Caki2 (cell line): ENCODE results near the gene FOXC2. TPM values are rescaled to one million over a fixed set of nuclear protein-coding genes. Genes with fewer than 3 reads are reported as not detected.

Experiments
- DNase-seq: peaks from one replicate; pipeline ENCODE4 v3.0.0-alpha.2; 2015; ENCODE audit warnings: low read depth
- in situ Hi-C: cut with HindIII; loops from 2 replicates; pipeline ENCODE4 v1.10.0; 2016; ENCODE audit warnings: low sequenced_read_pairs, low pct_unique_long_range_greater_than_20kb, mixed read lengths
- total RNA-seq: library from RNA; depleted of rRNA; stranded (reverse); fragments of >200 nt; shearing (Covaris generic); gene quantifications from 2 replicates; pipeline ENCODE4 v1.2.3, GENCODE V29; 2014; ENCODE audit warnings: low replicate concordance; rRNA removed

Gene FOXC2
- total RNA-seq = 1.3 and 6.0 TPM in 2 replicates

- in situ Hi-C loops = no loop called here
- DNase-seq = peak; percentile 85
Observed at GRCh38 chr16:86566601-86566965, at the start of gene FOXC2. Gene FOXC2, plus strand, starts transcription at chr16:86566829. Its CDS starts 507 bp downstream, at chr16:86567336.

- DNase-seq = no peak
Observed at GRCh38 chr16:86517033-86517432, 49.6 kb upstream of the FOXC2 start.

GRCh38 chr16:86517652-86518258, 48.9 kb upstream of the FOXC2 start:
- peak; percentile 43 for DNase-seq
- in situ Hi-C loops = loop anchor here (25.0 kb wide), 1 partner anchor 430 kb away; no protein-coding TSS in a partner anchor

More at GRCh38 chr16:86517033-86517432, 49.6 kb upstream of the FOXC2 start:
- in situ Hi-C loops = loop anchor here (25.0 kb wide), 1 partner anchor 430 kb away; no protein-coding TSS in a partner anchor

- in situ Hi-C loops = loop anchor here (25.0 kb wide), 1 partner anchor 432 kb away; no protein-coding TSS in a partner anchor
- DNase-seq = no peak
Observed at GRCh38 chr16:86519007-86519648, 47.5 kb upstream of the FOXC2 start.

GRCh38 chr16:86519649-86520316, 46.8 kb upstream of the FOXC2 start:
- in situ Hi-C loops = loop anchor here (25.0 kb wide), 1 partner anchor 432 kb away; no protein-coding TSS in a partner anchor

GRCh38 chr16:86520317-86521210, 46.1 kb upstream of the FOXC2 start:
- DNase-seq = no peak
- in situ Hi-C loops = loop anchor here (25.0 kb wide), 1 partner anchor 433 kb away; no protein-coding TSS in a partner anchor

More at GRCh38 chr16:86519649-86520316, 46.8 kb upstream of the FOXC2 start:
- peak; percentile 49 for DNase-seq

- in situ Hi-C loops = loop anchor here (25.0 kb wide), 1 partner anchor 434 kb away; no protein-coding TSS in a partner anchor
- no peak for DNase-seq
Observed at GRCh38 chr16:86521236-86522197, 45.1 kb upstream of the FOXC2 start.

GRCh38 chr16:86522634-86523033, 44.0 kb upstream of the FOXC2 start:
- no peak for DNase-seq
- in situ Hi-C loops = loop anchor here (25.0 kb wide), 1 partner anchor 435 kb away; no protein-coding TSS in a partner anchor

GRCh38 chr16:86523166-86523740, 43.4 kb upstream of the FOXC2 start:
- DNase-seq = no peak
- in situ Hi-C loops = loop anchor here (25.0 kb wide), 1 partner anchor 436 kb away; no protein-coding TSS in a partner anchor

- no peak for DNase-seq
- in situ Hi-C loops = loop anchor here (25.0 kb wide), 1 partner anchor 437 kb away; no protein-coding TSS in a partner anchor
Observed at GRCh38 chr16:86524029-86524428, 42.6 kb upstream of the FOXC2 start.

GRCh38 chr16:86525696-86526095, 40.9 kb upstream of the FOXC2 start:
- in situ Hi-C loops = no loop called here
- no peak for DNase-seq

- in situ Hi-C loops = no loop called here
Observed at GRCh38 chr16:86527366-86527765, 39.3 kb upstream of the FOXC2 start.

GRCh38 chr16:86528061-86528929, 38.3 kb upstream of the FOXC2 start:
- DNase-seq = no peak
- in situ Hi-C loops = no loop called here

More at GRCh38 chr16:86527366-86527765, 39.3 kb upstream of the FOXC2 start:
- no peak for DNase-seq

GRCh38 chr16:86529160-86529559, 37.5 kb upstream of the FOXC2 start:
- DNase-seq = no peak
- in situ Hi-C loops = no loop called here
